ENCODE data around the gene TMEM204.
"Not testable (repeated sequence)": the region's sequence is repeated elsewhere in the genome, so short reads cannot be mapped to it uniquely, and the experiment has no call there.

Gene TMEM204

DNA sequence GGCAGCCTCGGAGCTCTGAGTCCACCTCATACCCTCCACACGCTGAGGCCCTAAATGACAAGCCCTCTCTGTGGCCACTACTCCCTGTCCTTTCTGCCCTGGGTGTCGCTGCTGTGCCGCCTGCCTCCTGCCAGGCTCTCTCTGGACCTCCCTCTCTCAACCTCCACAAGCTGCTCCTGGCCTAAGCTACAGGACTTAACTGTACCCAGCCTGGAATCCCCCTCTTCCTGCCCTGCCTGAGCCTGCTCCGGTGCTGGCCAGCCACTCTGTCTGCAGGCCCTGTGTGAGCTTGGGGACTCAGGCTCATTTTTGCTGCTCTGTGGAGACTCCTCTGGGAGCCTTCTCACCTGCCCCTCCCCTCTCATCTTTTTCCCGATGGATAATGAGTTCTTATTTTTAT lies 56.9 kb downstream of the TMEM204 start:
- H3K36me3 ChIP-seq (ENCODE audit: control insufficient read depth, insufficient read depth, low read length), result no peaks in the 10 kb centered on the region
- no peaks in the 10 kb centered on the region for H3K4me1 ChIP-seq
- H3K4me2 ChIP-seq (ENCODE audit: low read length), result no peak overlapping the region
- TF ChIP-seq, protein P1, sequence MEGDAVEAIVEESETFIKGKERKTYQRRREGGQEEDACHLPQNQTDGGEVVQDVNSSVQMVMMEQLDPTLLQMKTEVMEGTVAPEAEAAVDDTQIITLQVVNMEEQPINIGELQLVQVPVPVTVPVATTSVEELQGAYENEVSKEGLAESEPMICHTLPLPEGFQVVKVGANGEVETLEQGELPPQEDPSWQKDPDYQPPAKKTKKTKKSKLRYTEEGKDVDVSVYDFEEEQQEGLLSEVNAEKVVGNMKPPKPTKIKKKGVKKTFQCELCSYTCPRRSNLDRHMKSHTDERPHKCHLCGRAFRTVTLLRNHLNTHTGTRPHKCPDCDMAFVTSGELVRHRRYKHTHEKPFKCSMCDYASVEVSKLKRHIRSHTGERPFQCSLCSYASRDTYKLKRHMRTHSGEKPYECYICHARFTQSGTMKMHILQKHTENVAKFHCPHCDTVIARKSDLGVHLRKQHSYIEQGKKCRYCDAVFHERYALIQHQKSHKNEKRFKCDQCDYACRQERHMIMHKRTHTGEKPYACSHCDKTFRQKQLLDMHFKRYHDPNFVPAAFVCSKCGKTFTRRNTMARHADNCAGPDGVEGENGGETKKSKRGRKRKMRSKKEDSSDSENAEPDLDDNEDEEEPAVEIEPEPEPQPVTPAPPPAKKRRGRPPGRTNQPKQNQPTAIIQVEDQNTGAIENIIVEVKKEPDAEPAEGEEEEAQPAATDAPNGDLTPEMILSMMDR (IDR thresholded peaks at IDR 0.05), result no peak
- H3K27ac ChIP-seq, result no peak overlapping the region
- H3K4me3 ChIP-seq (ENCODE audit: low read depth, low read length), result no peak overlapping the region
- no peaks in the 10 kb centered on the region for H3K27me3 ChIP-seq (ENCODE audit: control insufficient read depth, insufficient read depth, low read length)
- peaks cover 2% of the 10 kb centered on the region for H3K79me2 ChIP-seq
- no peak overlapping the region for H3K9ac ChIP-seq
- H3K9me3 ChIP-seq (ENCODE audit: control insufficient read depth, low read length), result no peaks in the 10 kb centered on the region
- no peak overlapping the region for H2AFZ ChIP-seq

DNA sequence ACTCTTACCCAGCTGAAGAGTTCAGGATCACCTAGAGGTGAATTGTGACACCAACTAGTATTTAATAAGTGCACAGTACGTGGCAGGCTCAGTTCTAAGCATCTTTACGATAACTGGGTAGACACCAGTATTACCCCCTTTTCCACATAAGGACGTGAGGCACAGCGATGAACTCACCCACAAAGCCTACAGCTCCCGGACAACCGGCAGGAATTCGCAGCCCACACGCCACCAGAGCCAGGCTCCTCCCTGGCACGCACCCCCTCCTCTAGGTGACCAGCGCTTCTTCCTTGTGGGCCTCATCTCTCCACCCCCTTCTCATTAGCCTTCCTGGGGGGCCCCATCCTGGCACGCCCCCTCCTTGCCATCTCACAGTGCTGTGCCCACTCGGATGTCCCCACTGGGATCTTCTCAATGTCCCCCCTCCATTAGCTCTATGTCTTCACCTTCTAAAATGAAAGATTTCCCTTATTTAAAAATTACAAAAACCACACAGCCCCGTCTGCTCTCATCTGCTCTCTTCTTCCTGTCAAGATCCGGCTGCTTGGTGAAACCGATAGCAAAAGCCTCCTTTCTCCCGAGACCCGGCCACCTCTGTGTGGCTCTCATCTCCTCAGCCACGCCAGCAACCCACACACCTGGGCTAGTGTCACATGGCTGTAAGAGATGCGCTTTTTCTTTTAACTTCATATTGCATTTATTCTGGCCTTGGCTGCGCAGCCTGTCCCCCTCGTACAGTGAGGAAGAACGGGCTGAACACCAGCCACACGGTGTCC lies 57.7 kb downstream of the TMEM204 start:
- Histone ChIP-seq H3K27ac (no peak overlapping the region), H3K9ac (no peak overlapping the region), H2AFZ (no peak overlapping the region), H3K36me3 (ENCODE audit: control insufficient read depth, insufficient read depth, low read length) (no peaks in the 10 kb centered on the region), H3K27me3 (ENCODE audit: control insufficient read depth, insufficient read depth, low read length) (no peaks in the 10 kb centered on the region), H3K4me2 (ENCODE audit: low read length) (no peak overlapping the region), H3K9me3 (ENCODE audit: control insufficient read depth, low read length) (no peaks in the 10 kb centered on the region), H3K79me2 (peaks cover 2% of the 10 kb centered on the region), H3K4me3 (ENCODE audit: low read depth, low read length) (no peak overlapping the region), H3K4me1 (no peaks in the 10 kb centered on the region)
- TF ChIP-seq, protein P1 (IDR thresholded peaks at IDR 0.05), result no peak

DNA sequence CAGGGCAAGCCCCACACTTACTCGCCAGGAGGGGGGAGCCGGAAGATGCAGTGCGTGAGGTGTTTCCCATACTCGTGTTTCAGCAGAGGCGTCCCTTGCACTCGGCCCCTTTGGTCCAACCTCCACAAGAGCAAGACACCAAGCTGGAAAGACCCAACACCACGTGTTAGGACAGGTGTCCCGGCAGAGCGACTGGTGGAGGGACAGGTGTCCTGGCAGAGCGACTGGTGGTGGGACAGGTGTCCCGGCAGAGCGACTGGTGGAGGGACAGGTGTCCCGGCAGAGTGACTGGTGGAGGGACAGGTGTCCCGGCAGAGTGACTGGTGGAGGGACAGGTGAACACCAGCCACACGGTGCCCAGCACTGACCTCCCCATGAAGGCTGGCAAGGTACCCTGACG lies 59.0 kb downstream of the TMEM204 start:
- TF ChIP-seq, protein P1 (IDR thresholded peaks at IDR 0.05), result no peak
- Histone ChIP-seq H3K27me3 (ENCODE audit: control insufficient read depth, insufficient read depth, low read length) (no peaks in the 10 kb centered on the region), H3K36me3 (ENCODE audit: control insufficient read depth, insufficient read depth, low read length) (no peaks in the 10 kb centered on the region), H3K9me3 (ENCODE audit: control insufficient read depth, low read length) (no peaks in the 10 kb centered on the region), H3K4me3 (ENCODE audit: low read depth, low read length) (no peak overlapping the region), H2AFZ (no peak overlapping the region), H3K9ac (no peak overlapping the region), H3K4me2 (ENCODE audit: low read length) (no peak overlapping the region), H3K27ac (no peak overlapping the region), H3K4me1 (no peaks in the 10 kb centered on the region), H3K79me2 (peaks cover 2% of the 10 kb centered on the region)

GRCh38 chr16:1595511-1595910 lies 62.0 kb downstream of the TMEM204 start:
- not testable (repeated sequence) for H3K9me3 ChIP-seq (ENCODE audit: control insufficient read depth, low read length); H3K27ac ChIP-seq; H2AFZ ChIP-seq; H3K79me2 ChIP-seq; H3K4me1 ChIP-seq; H3K4me3 ChIP-seq (ENCODE audit: low read depth, low read length); H3K36me3 ChIP-seq (ENCODE audit: control insufficient read depth, insufficient read depth, low read length); H3K9ac ChIP-seq; H3K27me3 ChIP-seq (ENCODE audit: control insufficient read depth, insufficient read depth, low read length); H3K4me2 ChIP-seq (ENCODE audit: low read length)

DNA sequence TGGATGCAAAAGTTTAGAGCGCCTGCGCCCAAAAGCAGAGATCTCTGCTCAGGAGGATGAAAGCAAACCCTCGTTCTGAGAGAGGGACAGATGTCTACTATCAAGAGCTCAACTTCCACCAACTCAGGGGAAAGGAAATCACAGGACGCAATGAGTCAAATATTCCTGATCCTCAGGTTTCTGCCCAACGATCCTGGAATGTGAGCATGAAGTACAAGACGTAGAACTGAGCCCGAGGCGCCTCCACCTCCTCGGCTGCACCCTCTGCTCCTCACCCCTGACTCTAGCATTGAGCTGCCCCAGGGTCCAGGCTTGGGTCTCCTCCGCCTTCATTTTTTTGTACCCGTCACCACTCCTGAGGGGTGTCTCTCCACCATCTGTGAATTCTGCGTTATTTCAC lies 63.0 kb downstream of the TMEM204 start:
- H3K79me2 ChIP-seq, result no peaks in the 10 kb centered on the region

More for the DNA sequence above, 63.0 kb downstream of the TMEM204 start:
- Histone ChIP-seq H3K9ac (no peak overlapping the region), H3K36me3 (ENCODE audit: control insufficient read depth, insufficient read depth, low read length) (no peaks in the 10 kb centered on the region), H2AFZ (no peak overlapping the region), H3K27me3 (ENCODE audit: control insufficient read depth, insufficient read depth, low read length) (no peaks in the 10 kb centered on the region), H3K27ac (no peak overlapping the region), H3K4me3 (ENCODE audit: low read depth, low read length) (no peak overlapping the region), H3K4me2 (ENCODE audit: low read length) (no peak overlapping the region), H3K4me1 (no peaks in the 10 kb centered on the region), H3K9me3 (ENCODE audit: control insufficient read depth, low read length) (no peaks in the 10 kb centered on the region)
- TF ChIP-seq, protein P1 (IDR thresholded peaks at IDR 0.05), result no peak

Measured in parathyroid adenoma (tissue), 2 donors.